Measurements from ENCODE around the gene NT5C.

GRCh38 chr17:75099881-75100595 lies 31.5 kb downstream of the NT5C start:
- TF ChIP-seq, protein P1, sequence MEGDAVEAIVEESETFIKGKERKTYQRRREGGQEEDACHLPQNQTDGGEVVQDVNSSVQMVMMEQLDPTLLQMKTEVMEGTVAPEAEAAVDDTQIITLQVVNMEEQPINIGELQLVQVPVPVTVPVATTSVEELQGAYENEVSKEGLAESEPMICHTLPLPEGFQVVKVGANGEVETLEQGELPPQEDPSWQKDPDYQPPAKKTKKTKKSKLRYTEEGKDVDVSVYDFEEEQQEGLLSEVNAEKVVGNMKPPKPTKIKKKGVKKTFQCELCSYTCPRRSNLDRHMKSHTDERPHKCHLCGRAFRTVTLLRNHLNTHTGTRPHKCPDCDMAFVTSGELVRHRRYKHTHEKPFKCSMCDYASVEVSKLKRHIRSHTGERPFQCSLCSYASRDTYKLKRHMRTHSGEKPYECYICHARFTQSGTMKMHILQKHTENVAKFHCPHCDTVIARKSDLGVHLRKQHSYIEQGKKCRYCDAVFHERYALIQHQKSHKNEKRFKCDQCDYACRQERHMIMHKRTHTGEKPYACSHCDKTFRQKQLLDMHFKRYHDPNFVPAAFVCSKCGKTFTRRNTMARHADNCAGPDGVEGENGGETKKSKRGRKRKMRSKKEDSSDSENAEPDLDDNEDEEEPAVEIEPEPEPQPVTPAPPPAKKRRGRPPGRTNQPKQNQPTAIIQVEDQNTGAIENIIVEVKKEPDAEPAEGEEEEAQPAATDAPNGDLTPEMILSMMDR (IDR thresholded peaks at IDR 0.05) = no peak
- TF ChIP-seq POLR2A (IDR thresholded peaks at IDR 0.05) = no peak
- no peak for TF ChIP-seq POLR2AphosphoS5 (IDR thresholded peaks at IDR 0.05; ENCODE audit: insufficient read depth in 1 of 2, low read depth in 1 of 2)
